GM20000 (cell line): ENCODE measurements around the gene PPIB.
A peak's percentile ranks its signal among the peaks of the same experiment; 100 is the strongest.

Experiments used
- DNase-seq: peaks from one replicate; pipeline ENCODE4 v3.0.0; 2012; ENCODE audit warnings: low spot score
- TF ChIP-seq, protein P1 (sequence below): IDR thresholded peaks from 2 replicates; pipeline ENCODE4 v1.5.1; 2012; ENCODE audit warnings: mild to moderate bottlenecking, control low read depth; ENCODE audit errors: extremely low read depth, missing control alignments

Gene PPIB

DNA sequence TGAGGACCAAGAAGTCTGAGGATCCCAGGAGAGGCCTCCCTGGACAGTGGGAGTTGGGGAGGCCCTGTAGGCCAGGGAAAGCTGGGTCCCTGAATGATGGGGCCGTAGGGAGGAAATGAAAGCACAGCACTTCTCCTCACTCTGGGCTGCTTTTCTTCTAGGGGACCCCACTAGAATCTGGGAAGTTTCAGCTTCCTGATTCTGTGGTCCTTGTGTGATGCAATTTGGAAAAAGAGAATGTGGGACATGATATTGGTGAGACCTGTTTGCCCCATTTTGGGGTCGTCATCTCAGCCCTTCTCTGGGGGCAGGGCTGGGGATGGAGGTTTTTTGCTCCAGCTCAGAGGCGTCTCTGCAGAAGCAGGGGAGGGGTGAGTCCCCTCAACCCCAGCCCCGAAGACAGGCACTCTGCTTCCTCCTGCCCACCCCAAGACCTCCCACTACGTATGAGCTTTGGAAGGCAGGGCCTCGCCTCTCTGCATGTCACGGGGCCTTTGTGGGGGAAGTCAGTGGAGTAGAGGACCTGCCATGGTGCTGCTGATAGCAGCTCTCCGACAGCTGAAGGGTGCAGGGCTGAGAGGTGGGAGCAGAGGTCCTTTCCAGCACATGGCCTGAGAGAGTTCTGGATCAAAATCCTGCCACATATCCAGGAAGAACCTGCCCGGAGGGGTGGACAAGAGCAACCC lies 12.8 kb downstream of the PPIB start:
- peak; percentile 32 for DNase-seq

DNA sequence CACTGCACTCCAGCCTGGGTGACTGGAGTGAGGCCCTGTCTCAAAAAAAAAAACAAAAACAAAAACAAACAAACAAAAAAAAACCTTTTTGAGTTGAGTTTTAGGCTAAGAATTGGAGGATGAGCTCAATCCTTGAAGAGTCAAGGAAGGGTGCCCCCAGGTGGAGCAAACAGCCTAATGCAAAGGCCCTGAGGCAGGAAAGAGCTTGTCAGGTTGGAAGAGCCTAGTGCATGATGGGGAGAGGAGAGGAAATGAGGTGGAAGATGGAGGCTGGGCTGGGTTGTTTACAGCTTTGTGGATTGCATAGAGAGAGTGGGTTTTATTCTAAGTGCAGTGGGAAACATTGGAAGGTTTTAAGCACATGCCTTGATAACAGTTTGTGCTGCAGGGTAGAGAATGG lies 13.4 kb downstream of the PPIB start:
- no peak for DNase-seq
- TF ChIP-seq, protein P1, sequence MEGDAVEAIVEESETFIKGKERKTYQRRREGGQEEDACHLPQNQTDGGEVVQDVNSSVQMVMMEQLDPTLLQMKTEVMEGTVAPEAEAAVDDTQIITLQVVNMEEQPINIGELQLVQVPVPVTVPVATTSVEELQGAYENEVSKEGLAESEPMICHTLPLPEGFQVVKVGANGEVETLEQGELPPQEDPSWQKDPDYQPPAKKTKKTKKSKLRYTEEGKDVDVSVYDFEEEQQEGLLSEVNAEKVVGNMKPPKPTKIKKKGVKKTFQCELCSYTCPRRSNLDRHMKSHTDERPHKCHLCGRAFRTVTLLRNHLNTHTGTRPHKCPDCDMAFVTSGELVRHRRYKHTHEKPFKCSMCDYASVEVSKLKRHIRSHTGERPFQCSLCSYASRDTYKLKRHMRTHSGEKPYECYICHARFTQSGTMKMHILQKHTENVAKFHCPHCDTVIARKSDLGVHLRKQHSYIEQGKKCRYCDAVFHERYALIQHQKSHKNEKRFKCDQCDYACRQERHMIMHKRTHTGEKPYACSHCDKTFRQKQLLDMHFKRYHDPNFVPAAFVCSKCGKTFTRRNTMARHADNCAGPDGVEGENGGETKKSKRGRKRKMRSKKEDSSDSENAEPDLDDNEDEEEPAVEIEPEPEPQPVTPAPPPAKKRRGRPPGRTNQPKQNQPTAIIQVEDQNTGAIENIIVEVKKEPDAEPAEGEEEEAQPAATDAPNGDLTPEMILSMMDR, result peak; percentile 19

More for the DNA sequence above, 12.8 kb downstream of the PPIB start:
- TF ChIP-seq, protein P1, result no peak

DNA sequence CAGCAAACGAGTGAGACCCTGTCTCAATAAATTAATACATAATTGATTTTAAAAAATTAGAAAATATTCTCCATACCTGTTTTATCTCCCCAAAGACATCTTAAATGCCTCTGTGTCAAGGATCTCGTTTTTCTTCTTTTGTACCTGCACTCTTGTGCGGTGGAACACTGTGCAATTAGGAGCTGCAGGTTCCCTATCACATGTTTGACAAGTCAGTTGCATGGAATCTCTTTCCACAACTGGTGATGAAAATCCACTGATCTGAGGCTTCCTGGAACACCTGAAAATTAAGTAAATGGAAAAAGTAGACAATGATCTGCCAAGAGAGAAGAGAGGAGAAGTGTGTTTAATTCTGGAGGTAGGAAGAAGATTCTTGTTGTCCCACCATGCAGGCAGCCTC lies 14.2 kb downstream of the PPIB start:
- TF ChIP-seq, protein P1, result no peak
- DNase-seq, result no peak

DNA sequence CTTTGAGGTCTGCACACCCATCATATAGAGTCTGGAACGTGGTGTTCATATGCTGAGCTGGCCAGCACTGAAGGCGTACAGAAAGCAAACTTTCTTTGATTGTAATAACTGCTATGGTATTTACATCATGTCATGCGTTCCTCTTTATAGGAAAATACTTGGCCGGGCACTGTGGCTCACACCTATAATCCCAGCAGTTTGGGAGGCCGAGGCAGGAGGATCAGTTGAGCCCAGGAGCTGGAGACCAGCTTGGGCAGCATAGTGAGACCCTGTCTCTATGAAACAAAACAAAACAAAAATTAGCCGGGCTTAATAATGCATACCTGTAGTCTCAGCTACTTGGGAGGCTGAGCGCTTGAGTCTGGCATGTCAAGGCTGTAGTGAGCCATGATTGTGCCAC lies 14.7 kb downstream of the PPIB start:
- TF ChIP-seq, protein P1, result no peak
- DNase-seq, result no peak

DNA sequence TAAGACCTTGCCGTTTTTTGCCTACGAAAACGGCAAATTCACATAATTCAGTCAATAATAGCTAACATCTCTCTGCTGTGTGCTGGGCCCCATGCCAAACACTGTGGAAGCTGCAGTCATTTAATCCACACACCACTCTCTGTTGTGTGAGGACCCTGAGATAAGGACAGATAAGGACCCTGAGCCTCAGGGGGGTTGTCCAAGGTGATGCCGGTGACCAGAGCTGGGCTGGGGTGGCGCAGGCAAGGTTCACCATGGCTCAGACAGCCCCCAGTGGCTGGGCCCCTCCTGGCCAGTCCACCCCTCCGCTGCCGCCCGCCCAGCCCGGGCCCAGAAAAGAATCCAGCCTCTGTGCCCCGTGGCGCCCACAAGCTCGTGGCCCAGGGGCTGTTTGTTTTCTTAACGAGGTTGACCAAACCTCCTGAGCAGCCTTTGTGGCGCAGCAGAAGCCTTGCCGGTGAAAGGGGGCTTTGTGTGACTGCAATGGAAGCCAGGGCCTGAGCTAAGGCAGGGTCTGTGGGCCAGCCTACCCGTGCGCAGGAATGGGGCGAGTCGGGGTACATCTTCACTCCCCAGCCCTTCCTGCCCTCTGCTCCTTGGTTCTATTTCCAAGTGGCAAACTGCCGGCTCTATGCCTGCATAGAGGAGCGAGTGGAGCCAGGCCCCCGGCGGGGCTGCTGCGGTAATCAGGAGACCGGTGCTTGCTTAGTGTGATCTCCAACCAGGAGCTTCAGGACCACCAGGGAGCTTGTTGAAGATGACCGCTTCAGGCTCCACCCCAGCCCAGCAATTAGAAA lies 15.7 kb downstream of the PPIB start:
- DNase-seq, result no peak
- TF ChIP-seq, protein P1, result no peak

DNA sequence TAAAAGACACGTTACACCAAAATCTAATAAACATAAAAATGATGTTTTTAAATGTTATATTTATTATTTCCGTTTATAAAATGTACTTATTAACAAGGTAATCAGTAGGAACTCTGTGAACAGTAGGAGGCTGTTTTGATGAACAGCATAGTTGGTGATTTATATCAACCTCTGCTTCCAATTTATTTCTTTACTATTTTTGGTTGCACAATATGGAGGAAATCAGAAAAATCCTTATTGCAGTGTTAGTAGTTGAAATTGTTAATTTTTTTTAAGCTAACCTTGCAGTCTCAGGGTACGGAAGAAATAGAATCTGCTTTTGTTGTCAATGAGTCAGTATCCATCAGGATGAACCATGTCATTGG lies 16.3 kb downstream of the PPIB start:
- TF ChIP-seq, protein P1, result no peak

DNA sequence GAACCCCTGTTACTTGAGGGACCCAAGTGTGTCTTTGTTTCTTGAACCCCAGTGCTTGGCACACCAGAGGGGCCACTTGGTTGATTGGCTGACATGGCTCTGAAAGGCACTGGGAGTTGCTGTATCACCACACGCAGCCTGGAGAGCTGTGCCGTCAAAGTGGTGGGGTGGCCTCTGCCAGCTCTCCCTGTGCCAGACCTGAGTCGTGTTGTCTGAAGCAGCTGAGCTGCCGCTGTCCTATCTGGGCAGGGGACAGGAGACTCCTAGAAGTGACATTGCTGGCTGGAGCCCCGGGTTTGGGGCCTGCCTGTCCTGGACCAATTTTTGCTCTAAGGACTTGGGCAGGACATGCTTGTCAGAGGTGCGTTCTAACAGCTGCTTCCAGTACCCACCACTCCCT lies 16.8 kb downstream of the PPIB start:
- no peak for DNase-seq
- TF ChIP-seq, protein P1, result no peak

More for the DNA sequence above, 16.3 kb downstream of the PPIB start:
- no peak for DNase-seq
